Endodermal cell (in vitro differentiated cells): Measurements from ENCODE around the gene LTBP1. TPM values are rescaled to one million over a fixed set of nuclear protein-coding genes. Genes with fewer than 3 reads are reported as not detected.

Experiments
- DNase-seq: peaks from one replicate; pipeline ENCODE4 v3.0.0-alpha.2; 2017
- H3K27ac ChIP-seq: 2 replicates; pipeline ENCODE4 v1.5.1; 2013; ENCODE audit warnings: mild to moderate bottlenecking, low read depth, low read length, moderate library complexity
- H3K27me3 ChIP-seq: 2 replicates; pipeline ENCODE4 v1.6.1; 2013; ENCODE audit warnings: mild to moderate bottlenecking, low read length, moderate library complexity; ENCODE audit not compliant: insufficient read depth, control insufficient read depth, poor library complexity, severe bottlenecking
- H3K36me3 ChIP-seq: 2 replicates; pipeline ENCODE4 v1.7.0; 2013; ENCODE audit warnings: mild to moderate bottlenecking, low read length, moderate library complexity; ENCODE audit not compliant: control insufficient read depth, insufficient read depth
- H3K4me1 ChIP-seq: one replicate; pipeline ENCODE4 v1.7.0; 2013; ENCODE audit warnings: low read length; ENCODE audit not compliant: control insufficient read depth, insufficient read depth
- H3K4me3 ChIP-seq: 2 replicates; pipeline ENCODE4 v1.5.1; 2013; ENCODE audit warnings: mild to moderate bottlenecking, low read length, moderate library complexity
- H3K9ac ChIP-seq: 2 replicates; pipeline ENCODE4 v1.6.1; 2013; ENCODE audit warnings: mild to moderate bottlenecking, low read length, moderate library complexity; ENCODE audit not compliant: poor library complexity, severe bottlenecking; ENCODE audit errors: extremely low read depth
- H3K9me3 ChIP-seq: 2 replicates; pipeline ENCODE4 v1.6.1; 2013; ENCODE audit warnings: mild to moderate bottlenecking, low read length, moderate library complexity; ENCODE audit not compliant: control insufficient read depth
- H3K27ac Mint-ChIP-seq: 2 replicates; pipeline ENCODE4 v1.8.0; 2020; ENCODE audit warnings: mixed read lengths
- H3K27me3 Mint-ChIP-seq: 2 replicates; pipeline ENCODE4 v1.8.0; 2021; ENCODE audit warnings: mild to moderate bottlenecking, mixed read lengths; ENCODE audit not compliant: insufficient read depth
- H3K36me3 Mint-ChIP-seq: 2 replicates; pipeline ENCODE4 v1.8.0; 2020; ENCODE audit warnings: low read depth, mixed read lengths
- H3K4me1 Mint-ChIP-seq: 2 replicates; pipeline ENCODE4 v1.8.0; 2020; ENCODE audit warnings: mixed read lengths
- H3K4me3 Mint-ChIP-seq: 2 replicates; pipeline ENCODE4 v1.8.0; 2020; ENCODE audit warnings: mild to moderate bottlenecking, moderate library complexity, mixed read lengths
- H3K9me3 Mint-ChIP-seq: 2 replicates; pipeline ENCODE4 v1.8.0; 2020; ENCODE audit warnings: mild to moderate bottlenecking, mixed read lengths
- WGBS, 2 experiments: methylation state at CpG; one replicate each; pipeline versions ENCODE4 v1.1.5 to v1.1.7; 2013; ENCODE audit warnings: missing lambda C conversion rate in 2 of 2, mixed read lengths in 1 of 2; ENCODE audit not compliant: insufficient coverage in 1 of 2, insufficient read length in 1 of 2; 5-methylcytosine and 5-hydroxymethylcytosine counted together
- total RNA-seq, 2 donors: library from RNA; stranded (reverse); fragmentation: NEBNext Ultra II Directional in 1 of 2; extraction: Animal tissue kit (Norgen Biotek cat#: 25700) in 1 of 2; gene quantifications; 2 replicates in 1 of 2; 3 replicates in 1 of 2; pipeline ENCODE4 v1.2.1, GENCODE V29; 2021
- TF ChIP-seq, protein P1 (sequence below): fragments of 200-600 bp; sonication (generic); conservative IDR thresholded peaks from 2 replicates; pipeline ENCODE4 v1.5.0; 2021; ENCODE audit warnings: antibody characterized with exemption, mild to moderate bottlenecking

Gene LTBP1
- total RNA-seq, 2 donors from 2014 or later: 43.2 to 43.4 TPM

DNA sequence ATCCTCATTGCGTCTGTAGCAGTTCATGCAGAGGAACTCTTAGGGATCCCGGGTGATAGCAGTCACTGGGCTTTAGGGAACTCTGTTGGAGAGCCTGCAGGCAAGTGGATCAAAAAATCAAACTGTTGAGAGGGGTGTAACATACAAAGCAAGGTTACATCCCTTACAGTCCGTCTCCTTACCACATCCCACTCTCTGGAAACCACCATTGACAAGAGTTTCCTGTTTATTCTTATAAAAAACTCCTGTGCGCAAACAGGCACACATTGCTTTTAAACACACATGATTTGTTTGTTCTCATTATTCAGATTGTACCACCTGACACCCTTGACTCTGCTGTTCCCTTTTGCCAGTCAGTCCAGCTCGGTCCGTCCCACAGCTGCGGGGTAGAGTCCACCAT lies 137.7 kb downstream of the LTBP1 start:
- no peak overlapping the region for H3K4me3 ChIP-seq
- no peaks in the 10 kb centered on the region for H3K4me1 ChIP-seq
- H3K27me3 ChIP-seq: no peaks in the 10 kb centered on the region
- H3K36me3 Mint-ChIP-seq: no peaks in the 10 kb centered on the region
- no peak for DNase-seq
- H3K36me3 ChIP-seq: no peaks in the 10 kb centered on the region
- peaks cover 9% of the 10 kb centered on the region for H3K4me1 Mint-ChIP-seq
- no peak overlapping the region for H3K4me3 Mint-ChIP-seq
- no peak overlapping the region for H3K27ac Mint-ChIP-seq
- no peak overlapping the region for H3K9ac ChIP-seq
- peaks cover 6% of the 10 kb centered on the region for H3K27me3 Mint-ChIP-seq
- H3K9me3 Mint-ChIP-seq: no peaks in the 10 kb centered on the region
- no peaks in the 10 kb centered on the region for H3K9me3 ChIP-seq
- TF ChIP-seq, protein P1, sequence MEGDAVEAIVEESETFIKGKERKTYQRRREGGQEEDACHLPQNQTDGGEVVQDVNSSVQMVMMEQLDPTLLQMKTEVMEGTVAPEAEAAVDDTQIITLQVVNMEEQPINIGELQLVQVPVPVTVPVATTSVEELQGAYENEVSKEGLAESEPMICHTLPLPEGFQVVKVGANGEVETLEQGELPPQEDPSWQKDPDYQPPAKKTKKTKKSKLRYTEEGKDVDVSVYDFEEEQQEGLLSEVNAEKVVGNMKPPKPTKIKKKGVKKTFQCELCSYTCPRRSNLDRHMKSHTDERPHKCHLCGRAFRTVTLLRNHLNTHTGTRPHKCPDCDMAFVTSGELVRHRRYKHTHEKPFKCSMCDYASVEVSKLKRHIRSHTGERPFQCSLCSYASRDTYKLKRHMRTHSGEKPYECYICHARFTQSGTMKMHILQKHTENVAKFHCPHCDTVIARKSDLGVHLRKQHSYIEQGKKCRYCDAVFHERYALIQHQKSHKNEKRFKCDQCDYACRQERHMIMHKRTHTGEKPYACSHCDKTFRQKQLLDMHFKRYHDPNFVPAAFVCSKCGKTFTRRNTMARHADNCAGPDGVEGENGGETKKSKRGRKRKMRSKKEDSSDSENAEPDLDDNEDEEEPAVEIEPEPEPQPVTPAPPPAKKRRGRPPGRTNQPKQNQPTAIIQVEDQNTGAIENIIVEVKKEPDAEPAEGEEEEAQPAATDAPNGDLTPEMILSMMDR: no peak
- 90 to 95% methylated on average over 4 to 7 of the region's 7 CpGs for WGBS, 2 experiments
- no peak overlapping the region for H3K27ac ChIP-seq

DNA sequence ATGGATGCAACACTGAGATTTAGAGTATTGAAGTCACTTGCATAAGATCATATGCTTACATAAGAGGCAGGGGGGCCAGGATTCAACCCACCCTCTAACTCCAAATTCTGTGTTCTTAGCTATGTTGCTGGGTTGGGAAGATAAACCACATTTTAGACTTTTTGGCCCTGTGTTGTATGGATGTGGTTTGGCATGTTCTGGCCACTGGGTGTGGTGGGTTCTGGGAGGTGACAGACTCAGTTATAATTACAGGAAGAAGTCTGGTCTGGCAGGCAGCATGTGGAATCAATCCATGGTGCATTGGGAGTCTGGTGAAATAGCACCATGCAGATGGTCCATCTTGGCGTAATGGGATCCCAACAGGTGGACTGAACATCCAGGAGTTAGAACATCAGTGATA lies 138.9 kb downstream of the LTBP1 start:
- H3K36me3 ChIP-seq: no peaks in the 10 kb centered on the region
- Mint-ChIP-seq H3K9me3 (no peaks in the 10 kb centered on the region), H3K27me3 (peaks cover 6% of the 10 kb centered on the region), H3K4me3 (no peak overlapping the region), H3K36me3 (no peaks in the 10 kb centered on the region), H3K27ac (no peak overlapping the region), H3K4me1 (peaks cover 9% of the 10 kb centered on the region)
- H3K9me3 ChIP-seq: no peaks in the 10 kb centered on the region
- WGBS, 2 experiments: 83 to 95% methylated on average over 1 of the region's 1 CpG
- H3K4me3 ChIP-seq: no peak overlapping the region
- no peaks in the 10 kb centered on the region for H3K27me3 ChIP-seq
- H3K27ac ChIP-seq: no peak overlapping the region
- TF ChIP-seq, protein P1: no peak
- H3K9ac ChIP-seq: no peak overlapping the region
- H3K4me1 ChIP-seq: no peaks in the 10 kb centered on the region
- DNase-seq: no peak

DNA sequence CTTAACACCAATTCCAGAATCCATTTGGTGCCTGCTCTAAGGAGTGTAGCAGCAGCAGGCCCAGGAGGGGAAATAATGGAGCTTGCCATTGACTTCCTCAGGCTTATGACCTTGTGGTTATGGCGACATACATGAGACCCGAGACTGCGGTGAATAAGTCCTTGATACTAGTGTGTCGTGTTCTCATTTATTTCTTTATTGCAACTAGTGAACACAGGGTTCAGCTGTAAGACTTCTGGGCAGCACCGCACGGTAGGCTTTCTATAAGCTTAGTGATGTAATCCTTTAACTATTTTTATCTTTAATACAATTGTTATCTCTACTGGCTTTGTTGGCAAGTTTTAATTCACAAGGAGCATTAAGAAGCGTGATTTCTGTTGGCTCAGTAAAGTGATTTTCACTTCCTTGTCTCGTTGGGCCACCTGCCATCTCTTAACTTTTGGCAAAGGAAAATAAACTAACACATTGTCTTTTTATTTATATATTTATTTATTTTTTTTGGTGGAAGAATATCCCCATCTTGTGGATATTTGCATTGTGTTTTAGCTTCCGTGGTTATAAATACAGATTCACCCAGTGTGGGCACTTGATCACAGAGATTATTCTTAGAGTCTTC lies 139.8 kb downstream of the LTBP1 start:
- Histone ChIP-seq H3K9ac (no peak overlapping the region), H3K9me3 (no peaks in the 10 kb centered on the region), H3K36me3 (no peaks in the 10 kb centered on the region), H3K4me3 (no peak overlapping the region), H3K27ac (no peak overlapping the region), H3K27me3 (no peaks in the 10 kb centered on the region), H3K4me1 (no peaks in the 10 kb centered on the region)
- H3K27ac Mint-ChIP-seq: no peak overlapping the region
- peaks cover 4% of the 10 kb centered on the region for H3K27me3 Mint-ChIP-seq
- 94 to 97% methylated on average over 4 to 9 of the region's 9 CpGs for WGBS, 2 experiments
- DNase-seq: no peak
- H3K36me3 Mint-ChIP-seq: no peaks in the 10 kb centered on the region
- H3K4me3 Mint-ChIP-seq: no peak overlapping the region
- TF ChIP-seq, protein P1: no peak
- peaks cover 9% of the 10 kb centered on the region for H3K4me1 Mint-ChIP-seq
- no peaks in the 10 kb centered on the region for H3K9me3 Mint-ChIP-seq
